Testis (tissue), 3 donors: ENCODE results near the gene LPP. TPM values are rescaled to one million over a fixed set of nuclear protein-coding genes. Genes with fewer than 3 reads are reported as not detected.

Source experiments
- DNase-seq: peaks from one replicate; pipeline ENCODE4 v3.0.0-alpha.2; 2019
- H3K27ac ChIP-seq, 2 donors: fragments of 200-600 bp; sonication (generic); one replicate each; pipeline ENCODE4 v1.5.1; 2019
- H3K27me3 ChIP-seq: fragments of 200-600 bp; sonication (generic); one replicate; pipeline ENCODE4 v1.5.1; 2019
- H3K36me3 ChIP-seq: fragments of 200-600 bp; sonication (generic); one replicate; pipeline ENCODE4 v1.5.1; 2017; ENCODE audit warnings: low read depth; ENCODE audit errors: missing control alignments
- H3K4me1 ChIP-seq: fragments of 200-600 bp; sonication (generic); one replicate; pipeline ENCODE4 v1.5.1; 2019
- H3K4me3 ChIP-seq, 2 donors: fragments of 200-600 bp; sonication (generic); one replicate each; pipeline ENCODE4 v1.5.1; 2017 to 2019
- H3K9me3 ChIP-seq: fragments of 200-600 bp; sonication (generic); one replicate; pipeline ENCODE4 v1.5.1; 2017
- CTCF ChIP-seq, 3 experiments: fragments of 450-650 bp in 2 of 3; fragments of 200-600 bp in 1 of 3; sonication (generic) in 1 of 3; IDR thresholded peaks; one replicate each; pipeline ENCODE4 v1.5.1; 2016 to 2019; ENCODE audit warnings: antibody characterized with exemption in 3 of 3, mild to moderate bottlenecking in 2 of 3, moderate library complexity in 1 of 3
- POLR2A ChIP-seq: fragments of 450-650 bp; IDR thresholded peaks from one replicate; pipeline ENCODE4 v1.6.1; 2017; ENCODE audit warnings: antibody characterized with exemption, mild to moderate bottlenecking, moderate library complexity
- WGBS, 2 donors: methylation state at CpG; one replicate each; pipeline ENCODE4 v1.1.5; 2018; 5-methylcytosine and 5-hydroxymethylcytosine counted together
- intact Hi-C: fragments of 100-400 bp; cut with DNase I; formaldehyde crosslinking; loops from one replicate; pipeline ENCODE4 v1.15.1; 2023; ENCODE audit warnings: low total_unique reads
- polyA plus RNA-seq: library from polyadenylated mRNA; stranded (reverse); fragments of 350-450 nt; fragmentation: Illumina TruSeq; extraction: RNeasy Lipid Tissue Mini Kit (QIAGEN cat#74804); gene quantifications from one replicate; pipeline ENCODE4 v1.2.3, GENCODE V29; 2014; ENCODE audit warnings: low read depth, low replicate concordance; ENCODE audit not compliant: insufficient read depth
- total RNA-seq, 2 donors: library from RNA; depleted of rRNA; stranded (reverse); fragments of >200 nt; gene quantifications; one replicate each; pipeline ENCODE4 v1.2.3, GENCODE V29; 2016

LPP gene
- total and polyA plus RNA-seq, 3 donors from 2014 or later = 89.9 to 135 (median 132) TPM

GRCh38 chr3:188776447-188776846, 622.5 kb downstream of the LPP start:
- Histone ChIP-seq H3K4me3 (no peak overlapping the region), H3K9me3 (no peaks in the 10 kb centered on the region), H3K27me3 (no peaks in the 10 kb centered on the region), H3K27ac (no peak overlapping the region), H3K36me3 (no peaks in the 10 kb centered on the region), H3K4me1 (peaks cover 10% of the 10 kb centered on the region)
- WGBS, 2 donors = 54% methylated on average over 1 of the region's 1 CpG
- DNase-seq = no peak
- TF ChIP-seq CTCF (IDR thresholded peaks at IDR 0.05) (no peak), POLR2A (no peak)
- intact Hi-C loops = no loop called here

GRCh38 chr3:188778091-188778852, 624.3 kb downstream of the LPP start:
- 87 to 90% methylated on average over 1 of the region's 1 CpG for WGBS, 2 donors
- no peak for DNase-seq
- H3K4me1 ChIP-seq = peaks cover 9% of the 10 kb centered on the region

GRCh38 chr3:188779281-188779980, 625.5 kb downstream of the LPP start:
- 86 to 88% methylated on average over 8 of the region's 8 CpGs for WGBS, 2 donors
- no peak overlapping the region for H3K4me3 ChIP-seq
- intact Hi-C loops = no loop called here
- no peak overlapping the region for H3K27ac ChIP-seq
- no peaks in the 10 kb centered on the region for H3K9me3 ChIP-seq
- TF ChIP-seq CTCF (IDR thresholded peaks at IDR 0.05) = no peak
- no peak for DNase-seq
- no peaks in the 10 kb centered on the region for H3K36me3 ChIP-seq
- H3K27me3 ChIP-seq = no peaks in the 10 kb centered on the region
- H3K4me1 ChIP-seq = peaks cover 9% of the 10 kb centered on the region

More at GRCh38 chr3:188778091-188778852, 624.3 kb downstream of the LPP start:
- no peak overlapping the region for H3K4me3 ChIP-seq
- no peaks in the 10 kb centered on the region for H3K36me3 ChIP-seq
- TF ChIP-seq CTCF (IDR thresholded peaks at IDR 0.05) (no peak), POLR2A (no peak)
- intact Hi-C loops = no loop called here
- no peaks in the 10 kb centered on the region for H3K9me3 ChIP-seq
- H3K27me3 ChIP-seq = no peaks in the 10 kb centered on the region
- no peak overlapping the region for H3K27ac ChIP-seq

- Histone ChIP-seq H3K36me3 (no peaks in the 10 kb centered on the region), H3K4me3 (no peak overlapping the region), H3K4me1 (peaks cover 9% of the 10 kb centered on the region), H3K27me3 (no peaks in the 10 kb centered on the region), H3K9me3 (no peaks in the 10 kb centered on the region), H3K27ac (no peak overlapping the region)
- intact Hi-C loops = no loop called here
- WGBS, 2 donors = 73 to 85% methylated on average over 5 of the region's 5 CpGs
- no peak for TF ChIP-seq CTCF (IDR thresholded peaks at IDR 0.05)
- no peak for TF ChIP-seq POLR2A
- DNase-seq = peak; percentile 21
Observed at GRCh38 chr3:188780193-188781147, 626.5 kb downstream of the LPP start.
